WTC11 (cell line): ENCODE results near the gene MYH10. TPM values are rescaled to one million over a fixed set of nuclear protein-coding genes. Genes with fewer than 3 reads are reported as not detected.

Experiments
- ATAC-seq: fragments of 200-7000 bp; cut with Tn5 transposase; 2 replicates; pipeline ENCODE4 v1.10.0; 2021; ENCODE audit warnings: mild to moderate bottlenecking, moderate library complexity
- CTCF ChIA-PET: fragments of 300-600 bp; sonication (Branson Sonifier 250); formaldehyde crosslinking; loops from one replicate; lab custom pipeline; 2021; ENCODE audit warnings: antibody characterized with exemption; lab: Charles Lee
- POLR2A ChIA-PET: fragments of 350-600 bp; sonication (Branson Sonifier 250); formaldehyde crosslinking; loops from one replicate; lab custom pipeline; 2021; ENCODE audit warnings: antibody characterized with exemption; lab: Charles Lee
- DNase-seq: peaks from one replicate; pipeline ENCODE4 v3.0.0; 2021; ENCODE audit warnings: low spot score
- H3K27ac Mint-ChIP-seq: 2 replicates; pipeline ENCODE4 v1.8.0; 2021; ENCODE audit warnings: mixed read lengths
- H3K27me3 Mint-ChIP-seq: 2 replicates; pipeline ENCODE4 v1.8.0; 2021; ENCODE audit warnings: low read depth, mild to moderate bottlenecking, moderate library complexity, mixed read lengths
- H3K36me3 Mint-ChIP-seq: 2 replicates; pipeline ENCODE4 v1.8.0; 2021; ENCODE audit warnings: mixed read lengths
- H3K4me1 Mint-ChIP-seq: 2 replicates; pipeline ENCODE4 v1.8.0; 2022; ENCODE audit warnings: mixed read lengths
- H3K4me3 Mint-ChIP-seq: 2 replicates; pipeline ENCODE4 v1.8.0; 2021; ENCODE audit warnings: mild to moderate bottlenecking, moderate library complexity, mixed read lengths
- H3K9me3 Mint-ChIP-seq: 2 replicates; pipeline ENCODE4 v1.8.0; 2021; ENCODE audit warnings: mixed read lengths
- E2F4 ChIP-seq: sonication (generic); formaldehyde crosslinking; IDR thresholded peaks from 2 replicates; pipeline ENCODE4 v1.8.1; 2022; ENCODE audit warnings: low read depth, mild to moderate bottlenecking, moderate library complexity, missing genetic modification reagents, borderline replicate concordance
- E2F5 ChIP-seq: sonication (generic); formaldehyde crosslinking; IDR thresholded peaks from 2 replicates; pipeline ENCODE4 v1.8.1; 2022; ENCODE audit warnings: mild to moderate bottlenecking, moderate library complexity, missing genetic modification reagents
- EMX1 ChIP-seq: fragments of 250-450 bp; sonication (Bioruptor Pico); IDR thresholded peaks from 2 replicates; pipeline ENCODE4 v1.8.0; 2021; ENCODE audit warnings: mild to moderate bottlenecking
- ESRRA ChIP-seq: sonication (generic); formaldehyde crosslinking; IDR thresholded peaks from 2 replicates; pipeline ENCODE4 v1.8.1; 2022; ENCODE audit warnings: mild to moderate bottlenecking, missing genetic modification reagents, borderline replicate concordance
- GRHL2 ChIP-seq: fragments of 250-450 bp; sonication (Bioruptor Pico); IDR thresholded peaks from 2 replicates; pipeline ENCODE4 v1.8.0; 2022; ENCODE audit warnings: mild to moderate bottlenecking, moderate library complexity; ENCODE audit not compliant: insufficient replicate concordance, severe bottlenecking
- JAZF1 ChIP-seq: fragments of 250-450 bp; sonication (Bioruptor Pico); IDR thresholded peaks from 2 replicates; pipeline ENCODE4 v1.9.0; 2021; ENCODE audit warnings: moderate library complexity, mild to moderate bottlenecking, inconsistent platforms
- JUN ChIP-seq: sonication (generic); formaldehyde crosslinking; IDR thresholded peaks from 2 replicates; pipeline ENCODE4 v1.8.0; 2023; ENCODE audit warnings: mild to moderate bottlenecking, missing genetic modification reagents
- MYBL2 ChIP-seq: sonication (generic); formaldehyde crosslinking; IDR thresholded peaks from 2 replicates; pipeline ENCODE4 v1.8.1; 2023; ENCODE audit warnings: mild to moderate bottlenecking, moderate library complexity, missing genetic modification reagents
- OVOL2 ChIP-seq: fragments of 250-450 bp; sonication (Bioruptor Pico); IDR thresholded peaks from 2 replicates; pipeline ENCODE4 v1.9.0; 2021; ENCODE audit warnings: mild to moderate bottlenecking, borderline replicate concordance
- SP1 ChIP-seq: sonication (generic); formaldehyde crosslinking; conservative IDR thresholded peaks from 2 replicates; pipeline ENCODE4 v1.8.1; 2022; ENCODE audit warnings: missing genetic modification reagents
- ZBTB21 ChIP-seq: sonication (generic); formaldehyde crosslinking; IDR thresholded peaks from 2 replicates; pipeline ENCODE4 v1.8.1; 2023; ENCODE audit warnings: mild to moderate bottlenecking, missing genetic modification reagents, borderline replicate concordance
- ZNF138 ChIP-seq: sonication (generic); formaldehyde crosslinking; conservative IDR thresholded peaks from 2 replicates; pipeline ENCODE4 v1.8.1; 2022; ENCODE audit warnings: mild to moderate bottlenecking, moderate library complexity, missing genetic modification reagents
- ZNF317 ChIP-seq: sonication (generic); formaldehyde crosslinking; IDR thresholded peaks from 2 replicates; pipeline ENCODE4 v1.8.1; 2023; ENCODE audit warnings: low read depth, mild to moderate bottlenecking, moderate library complexity, missing genetic modification reagents, borderline replicate concordance
- total RNA-seq: library from RNA; stranded (reverse); gene quantifications from 3 replicates; pipeline ENCODE4 v1.2.3, GENCODE V29; 2021
- TF ChIP-seq, protein P1 (sequence below): sonication (generic); formaldehyde crosslinking; IDR thresholded peaks from 2 replicates; pipeline ENCODE4 v1.8.0; 2022; ENCODE audit warnings: mild to moderate bottlenecking, missing genetic modification reagents
- TF ChIP-seq, protein P2 (sequence below): fragments of 250-450 bp; sonication (Bioruptor Pico); IDR thresholded peaks from 2 replicates; pipeline ENCODE4 v2.1.2; 2022; ENCODE audit warnings: mild to moderate bottlenecking, moderate library complexity
- TF ChIP-seq, protein P3 (sequence below): sonication (generic); formaldehyde crosslinking; IDR thresholded peaks from 2 replicates; pipeline ENCODE4 v1.8.0; 2022; ENCODE audit warnings: mild to moderate bottlenecking, missing genetic modification reagents
- TF ChIP-seq, protein P4 (sequence below): sonication (generic); formaldehyde crosslinking; IDR thresholded peaks from 2 replicates; pipeline ENCODE4 v1.8.0; 2023; ENCODE audit warnings: missing genetic modification reagents

MYH10 gene
- total RNA-seq, 1 experiment from 2014 or later = 231 TPM

GRCh38 chr17:8650119-8650499 lies 19.6 kb upstream of the MYH10 start:
- Mint-ChIP-seq H3K27me3 (no peaks in the 10 kb centered on the region), H3K4me1 (no peaks in the 10 kb centered on the region)
- TF ChIP-seq, protein P1, sequence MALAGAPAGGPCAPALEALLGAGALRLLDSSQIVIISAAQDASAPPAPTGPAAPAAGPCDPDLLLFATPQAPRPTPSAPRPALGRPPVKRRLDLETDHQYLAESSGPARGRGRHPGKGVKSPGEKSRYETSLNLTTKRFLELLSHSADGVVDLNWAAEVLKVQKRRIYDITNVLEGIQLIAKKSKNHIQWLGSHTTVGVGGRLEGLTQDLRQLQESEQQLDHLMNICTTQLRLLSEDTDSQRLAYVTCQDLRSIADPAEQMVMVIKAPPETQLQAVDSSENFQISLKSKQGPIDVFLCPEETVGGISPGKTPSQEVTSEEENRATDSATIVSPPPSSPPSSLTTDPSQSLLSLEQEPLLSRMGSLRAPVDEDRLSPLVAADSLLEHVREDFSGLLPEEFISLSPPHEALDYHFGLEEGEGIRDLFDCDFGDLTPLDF (CRISPR knock-in tag) = no peak
- TF ChIP-seq JUN (CRISPR knock-in tag) (no peak), JAZF1 (CRISPR knock-in tag) (no peak)
- TF ChIP-seq, all 79 proteins: peak for 0
- Mint-ChIP-seq H3K4me3 (no peak overlapping the region), H3K27ac (no peak overlapping the region), H3K36me3 (no peaks in the 10 kb centered on the region), H3K9me3 (no peaks in the 10 kb centered on the region)
- DNase-seq (no peak), ATAC-seq (no peak)
- ChIA-PET POLR2A (no interaction called here), CTCF (interaction anchor here (0.6 to 1.4 kb wide), 7 partner anchors 9 to 154 kb away, joined by 3 to 5 read pairs (median 3); partner anchors contain the start of gene MYH10)

GRCh38 chr17:8649157-8650118 lies 18.9 kb upstream of the MYH10 start:
- no peaks in the 10 kb centered on the region for H3K4me1 Mint-ChIP-seq
- H3K4me3 Mint-ChIP-seq = no peak overlapping the region
- no peaks in the 10 kb centered on the region for H3K36me3 Mint-ChIP-seq
- H3K27me3 Mint-ChIP-seq = no peaks in the 10 kb centered on the region
- ATAC-seq = no peak
- ChIA-PET POLR2A (interaction anchor here (0.6 to 0.7 kb wide), 2 partner anchors 47 to 53 kb away, joined by 3 to 4 read pairs; no protein-coding TSS in a partner anchor), CTCF (interaction anchor here (0.7 to 1.3 kb wide), 4 partner anchors 10 to 323 kb away, joined by 3 to 5 read pairs (median 4); no protein-coding TSS in a partner anchor)
- DNase-seq = no peak
- no peaks in the 10 kb centered on the region for H3K9me3 Mint-ChIP-seq
- TF ChIP-seq E2F5 (CRISPR knock-in tag) (no peak), MYBL2 (CRISPR knock-in tag) (no peak), SP1 (no peak), EMX1 (no peak), OVOL2 (no peak), ZNF317 (CRISPR knock-in tag) (no peak), ZNF138 (no peak), ESRRA (no peak), GRHL2 (CRISPR knock-in tag) (no peak), ZBTB21 (no peak), E2F4 (CRISPR knock-in tag) (no peak)
- TF ChIP-seq, protein P2, sequence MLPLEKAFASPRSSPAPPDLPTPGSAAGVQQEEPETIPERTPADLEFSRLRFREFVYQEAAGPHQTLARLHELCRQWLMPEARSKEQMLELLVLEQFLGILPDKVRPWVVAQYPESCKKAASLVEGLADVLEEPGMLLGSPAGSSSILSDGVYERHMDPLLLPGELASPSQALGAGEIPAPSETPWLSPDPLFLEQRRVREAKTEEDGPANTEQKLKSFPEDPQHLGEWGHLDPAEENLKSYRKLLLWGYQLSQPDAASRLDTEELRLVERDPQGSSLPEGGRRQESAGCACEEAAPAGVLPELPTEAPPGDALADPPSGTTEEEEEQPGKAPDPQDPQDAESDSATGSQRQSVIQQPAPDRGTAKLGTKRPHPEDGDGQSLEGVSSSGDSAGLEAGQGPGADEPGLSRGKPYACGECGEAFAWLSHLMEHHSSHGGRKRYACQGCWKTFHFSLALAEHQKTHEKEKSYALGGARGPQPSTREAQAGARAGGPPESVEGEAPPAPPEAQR (CRISPR knock-in tag) = no peak
- TF ChIP-seq, protein P3, sequence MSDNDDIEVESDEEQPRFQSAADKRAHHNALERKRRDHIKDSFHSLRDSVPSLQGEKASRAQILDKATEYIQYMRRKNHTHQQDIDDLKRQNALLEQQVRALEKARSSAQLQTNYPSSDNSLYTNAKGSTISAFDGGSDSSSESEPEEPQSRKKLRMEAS (CRISPR knock-in tag) = no peak
- TF ChIP-seq, protein P4, sequence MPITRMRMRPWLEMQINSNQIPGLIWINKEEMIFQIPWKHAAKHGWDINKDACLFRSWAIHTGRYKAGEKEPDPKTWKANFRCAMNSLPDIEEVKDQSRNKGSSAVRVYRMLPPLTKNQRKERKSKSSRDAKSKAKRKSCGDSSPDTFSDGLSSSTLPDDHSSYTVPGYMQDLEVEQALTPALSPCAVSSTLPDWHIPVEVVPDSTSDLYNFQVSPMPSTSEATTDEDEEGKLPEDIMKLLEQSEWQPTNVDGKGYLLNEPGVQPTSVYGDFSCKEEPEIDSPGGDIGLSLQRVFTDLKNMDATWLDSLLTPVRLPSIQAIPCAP (CRISPR knock-in tag) = no peak
- H3K27ac Mint-ChIP-seq = no peak overlapping the region
